Central memory CD8-positive, alpha-beta T cell (primary cell): ENCODE data around the gene CHST14.

Experiments
- ATAC-seq: fragments of 150-1000 bp; cut with Tn5 transposase; replicated peaks from 2 replicates; pipeline ENCODE4 v1.10.0; 2022; ENCODE audit warnings: mild to moderate bottlenecking, moderate FRiP score, moderate number of reproducible peaks; ENCODE audit not compliant: poor library complexity, severe bottlenecking; ENCODE audit errors: extremely low read depth
- DNase-seq, 2 donors: peaks; one replicate each; pipeline ENCODE4 v3.0.0; 2021; ENCODE audit warnings: low spot score in 2 of 2
- H3K27ac Mint-ChIP-seq: one replicate; pipeline ENCODE4 v1.8.0; 2022; ENCODE audit warnings: low read depth, mild to moderate bottlenecking, moderate library complexity, mixed read lengths
- H3K27me3 Mint-ChIP-seq: one replicate; pipeline ENCODE4 v1.8.0; 2022; ENCODE audit warnings: mixed read lengths
- H3K36me3 Mint-ChIP-seq: one replicate; pipeline ENCODE4 v1.8.0; 2022; ENCODE audit warnings: mild to moderate bottlenecking, moderate library complexity, mixed read lengths; ENCODE audit not compliant: insufficient read depth
- H3K4me1 Mint-ChIP-seq: one replicate; pipeline ENCODE4 v1.8.0; 2022; ENCODE audit warnings: mixed read lengths
- H3K4me3 Mint-ChIP-seq: one replicate; pipeline ENCODE4 v1.8.0; 2022; ENCODE audit warnings: mild to moderate bottlenecking, moderate library complexity, mixed read lengths
- H3K9me3 Mint-ChIP-seq: one replicate; pipeline ENCODE4 v1.8.0; 2022; ENCODE audit warnings: mixed read lengths

The CHST14 gene

GRCh38 chr15:40458495-40459371 is 12.1 kb upstream of the CHST14 start:
- Mint-ChIP-seq H3K27ac (no peak overlapping the region), H3K27me3 (no peaks in the 10 kb centered on the region), H3K4me1 (peaks cover 36% of the 10 kb centered on the region), H3K4me3 (no peak overlapping the region), H3K9me3 (no peaks in the 10 kb centered on the region), H3K36me3 (peaks cover 11% of the 10 kb centered on the region)
- ATAC-seq (no peak), DNase-seq (no peak)

- ATAC-seq = no peak
- Mint-ChIP-seq H3K4me1 (peaks cover 28% of the 10 kb centered on the region), H3K4me3 (no peak overlapping the region), H3K27ac (no peak overlapping the region), H3K9me3 (no peaks in the 10 kb centered on the region), H3K27me3 (no peaks in the 10 kb centered on the region), H3K36me3 (peaks cover 12% of the 10 kb centered on the region)
- DNase-seq = no peak
Measured at GRCh38 chr15:40459391-40460015, 11.3 kb upstream of the CHST14 start.

- peaks cover 18% of the 10 kb centered on the region for H3K36me3 Mint-ChIP-seq
- no peak for DNase-seq
- no peaks in the 10 kb centered on the region for H3K9me3 Mint-ChIP-seq
- peaks cover 19% of the 10 kb centered on the region for H3K4me1 Mint-ChIP-seq
- no peak for ATAC-seq
- no peak overlapping the region for H3K4me3 Mint-ChIP-seq
- no peak overlapping the region for H3K27ac Mint-ChIP-seq
- H3K27me3 Mint-ChIP-seq = no peaks in the 10 kb centered on the region
Measured at GRCh38 chr15:40460404-40460803, 10.4 kb upstream of the CHST14 start.

GRCh38 chr15:40461958-40462357 is 8.8 kb upstream of the CHST14 start:
- Mint-ChIP-seq H3K27ac (no peak overlapping the region), H3K4me1 (peaks cover 13% of the 10 kb centered on the region), H3K27me3 (no peaks in the 10 kb centered on the region), H3K36me3 (peaks cover 22% of the 10 kb centered on the region), H3K9me3 (no peaks in the 10 kb centered on the region), H3K4me3 (no peak overlapping the region)
- ATAC-seq = no peak
- DNase-seq = no peak

- DNase-seq (no peak), ATAC-seq (no peak)
- H3K9me3 Mint-ChIP-seq = no peaks in the 10 kb centered on the region
- no peaks in the 10 kb centered on the region for H3K4me1 Mint-ChIP-seq
- no peak overlapping the region for H3K27ac Mint-ChIP-seq
- H3K4me3 Mint-ChIP-seq = no peak overlapping the region
- peaks cover 25% of the 10 kb centered on the region for H3K36me3 Mint-ChIP-seq
- H3K27me3 Mint-ChIP-seq = no peaks in the 10 kb centered on the region
Measured at GRCh38 chr15:40463279-40463678, 7.5 kb upstream of the CHST14 start.

GRCh38 chr15:40463886-40464545 is 6.8 kb upstream of the CHST14 start:
- H3K36me3 Mint-ChIP-seq = peaks cover 26% of the 10 kb centered on the region
- H3K27ac Mint-ChIP-seq = no peak overlapping the region
- H3K9me3 Mint-ChIP-seq = no peaks in the 10 kb centered on the region
- H3K4me1 Mint-ChIP-seq = no peaks in the 10 kb centered on the region
- no peak overlapping the region for H3K4me3 Mint-ChIP-seq
- no peaks in the 10 kb centered on the region for H3K27me3 Mint-ChIP-seq
- no peak for DNase-seq
- no peak for ATAC-seq

GRCh38 chr15:40464595-40465185 is 6.1 kb upstream of the CHST14 start:
- H3K27ac Mint-ChIP-seq = no peak overlapping the region
- DNase-seq = no peak
- no peaks in the 10 kb centered on the region for H3K4me1 Mint-ChIP-seq
- no peak overlapping the region for H3K4me3 Mint-ChIP-seq
- H3K27me3 Mint-ChIP-seq = no peaks in the 10 kb centered on the region
- no peak for ATAC-seq
- no peaks in the 10 kb centered on the region for H3K9me3 Mint-ChIP-seq
- peaks cover 22% of the 10 kb centered on the region for H3K36me3 Mint-ChIP-seq

- no peaks in the 10 kb centered on the region for H3K4me1 Mint-ChIP-seq
- H3K27me3 Mint-ChIP-seq = no peaks in the 10 kb centered on the region
- no peak overlapping the region for H3K27ac Mint-ChIP-seq
- no peaks in the 10 kb centered on the region for H3K9me3 Mint-ChIP-seq
- no peak overlapping the region for H3K4me3 Mint-ChIP-seq
- ATAC-seq = no peak
- peaks cover 20% of the 10 kb centered on the region for H3K36me3 Mint-ChIP-seq
- DNase-seq = no peak
Measured at GRCh38 chr15:40465939-40466338, 4.8 kb upstream of the CHST14 start.

GRCh38 chr15:40466426-40467260 is 4.1 kb upstream of the CHST14 start:
- Mint-ChIP-seq H3K27me3 (no peaks in the 10 kb centered on the region), H3K4me1 (peaks cover 2% of the 10 kb centered on the region), H3K27ac (no peak overlapping the region), H3K36me3 (peaks cover 20% of the 10 kb centered on the region), H3K4me3 (no peak overlapping the region), H3K9me3 (no peaks in the 10 kb centered on the region)
- ATAC-seq = no peak
- DNase-seq = no peak

GRCh38 chr15:40467261-40467615 is 3.5 kb upstream of the CHST14 start:
- no peak overlapping the region for H3K4me3 Mint-ChIP-seq
- no peak for ATAC-seq
- H3K9me3 Mint-ChIP-seq = no peaks in the 10 kb centered on the region
- H3K27ac Mint-ChIP-seq = no peak overlapping the region
- H3K36me3 Mint-ChIP-seq = peaks cover 20% of the 10 kb centered on the region
- DNase-seq = no peak
- peaks cover 8% of the 10 kb centered on the region for H3K4me1 Mint-ChIP-seq
- H3K27me3 Mint-ChIP-seq = no peaks in the 10 kb centered on the region

GRCh38 chr15:40468898-40469331 is 1.9 kb upstream of the CHST14 start:
- peaks cover 14% of the 10 kb centered on the region for H3K36me3 Mint-ChIP-seq
- peaks cover 14% of the 10 kb centered on the region for H3K4me1 Mint-ChIP-seq
- H3K4me3 Mint-ChIP-seq = no peak overlapping the region
- no peaks in the 10 kb centered on the region for H3K9me3 Mint-ChIP-seq
- H3K27me3 Mint-ChIP-seq = no peaks in the 10 kb centered on the region
- no peak for ATAC-seq
- H3K27ac Mint-ChIP-seq = no peak overlapping the region
- no peak for DNase-seq
